ENCODE data around the gene TP63.
A peak's percentile ranks its signal among the peaks of the same experiment; 100 is the strongest.

Gene TP63

DNA sequence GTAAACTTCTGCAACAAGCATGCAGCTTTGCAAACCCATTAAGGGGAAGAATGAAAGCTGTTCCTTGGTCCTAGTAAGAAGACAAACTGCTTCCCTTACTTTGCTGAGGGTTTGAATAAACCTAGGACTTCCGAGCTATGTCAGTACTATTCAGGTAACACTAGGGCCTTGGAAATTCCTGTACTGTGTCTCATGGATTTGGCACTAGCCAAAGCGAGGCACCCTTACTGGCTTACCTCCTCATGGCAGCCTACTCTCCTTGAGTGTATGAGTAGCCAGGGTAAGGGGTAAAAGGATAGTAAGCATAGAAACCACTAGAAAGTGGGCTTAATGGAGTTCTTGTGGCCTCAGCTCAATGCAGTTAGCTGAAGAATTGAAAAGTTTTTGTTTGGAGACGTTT lies 265.3 kb downstream of the TP63 start:
- DNase-seq: no peak

DNA sequence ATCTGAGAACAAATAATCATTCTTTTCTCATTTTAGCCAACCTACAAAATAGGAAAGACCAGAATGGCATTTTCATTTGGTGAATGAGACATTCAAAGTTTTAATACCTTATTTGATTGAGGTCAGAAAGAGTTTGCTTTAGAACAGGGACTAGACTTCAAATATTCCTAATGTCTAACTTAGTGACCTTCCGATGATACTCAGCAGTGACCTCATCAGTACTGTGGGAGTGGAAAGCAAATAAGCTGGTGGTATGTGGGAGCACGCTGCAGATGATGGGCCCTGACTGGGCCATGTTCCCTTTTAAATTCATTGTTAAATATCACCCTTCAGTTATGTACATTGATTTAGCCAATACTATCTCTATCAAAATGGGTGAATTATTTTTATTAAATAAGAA lies 266.2 kb downstream of the TP63 start:
- DNase-seq: no peak

DNA sequence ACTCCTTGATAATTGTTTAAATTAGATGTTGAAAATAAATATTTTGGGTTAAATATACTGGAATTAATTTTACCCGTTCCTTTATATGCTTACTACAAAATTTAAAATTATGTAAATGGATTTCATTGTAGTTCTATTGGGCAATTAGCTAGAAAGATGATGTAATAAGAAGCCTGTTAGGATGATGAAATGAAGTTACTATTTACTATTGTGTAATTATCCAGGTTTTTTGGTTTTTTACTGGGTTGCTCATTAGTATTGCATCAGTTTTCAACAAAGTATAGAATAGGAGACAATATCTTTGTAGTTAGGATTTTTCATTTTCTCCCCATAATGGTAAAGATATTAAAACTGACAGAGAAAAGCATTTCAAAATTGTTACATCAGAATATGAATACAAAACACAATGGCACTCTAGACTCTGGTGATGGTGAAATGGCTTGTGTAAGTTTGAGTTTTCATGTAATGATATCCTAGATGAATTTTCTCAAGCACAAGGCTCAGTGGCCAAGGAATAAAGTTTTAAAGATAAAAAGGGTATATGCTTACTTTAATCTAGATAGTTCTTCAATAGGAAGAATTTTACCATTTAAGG lies 267.5 kb downstream of the TP63 start:
- no peak for DNase-seq

DNA sequence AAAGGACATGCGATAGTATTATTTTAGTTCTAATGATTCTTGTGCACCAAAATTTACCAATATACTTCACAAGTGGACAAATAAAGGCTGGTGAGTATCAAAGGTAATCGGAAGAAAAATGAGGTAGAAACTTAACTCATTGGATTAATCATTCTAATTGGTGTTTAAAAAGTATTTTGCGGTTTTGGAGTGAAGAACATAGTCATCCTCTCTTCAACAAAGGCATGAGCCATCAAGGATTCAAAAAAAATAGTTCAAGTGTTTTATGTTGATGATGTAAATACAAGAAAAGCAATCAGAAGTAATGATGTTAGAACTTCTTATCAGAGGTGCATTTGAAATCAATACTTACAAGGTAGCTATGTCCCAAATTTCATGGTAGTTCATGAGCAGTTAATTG lies 268.0 kb downstream of the TP63 start:
- DNase-seq: no peak

DNA sequence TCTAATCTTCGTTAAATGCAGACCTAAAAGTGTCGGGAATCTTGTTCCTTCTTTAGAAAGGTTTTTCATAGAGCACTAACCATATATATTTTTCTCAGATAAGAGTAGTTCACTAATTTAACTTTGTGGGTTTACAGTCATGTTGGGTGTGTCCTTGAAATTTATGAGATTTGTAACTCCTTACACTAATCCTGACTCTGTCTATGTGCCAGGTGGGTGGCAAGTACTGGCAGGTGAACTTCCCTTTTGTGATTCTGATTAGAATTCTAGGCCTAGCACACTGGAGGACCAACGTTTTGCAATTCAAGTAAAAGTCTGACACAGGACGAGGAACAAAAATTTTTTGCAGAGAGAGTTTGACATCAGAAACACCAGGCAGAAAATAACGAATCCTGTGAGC lies 269.4 kb downstream of the TP63 start:
- DNase-seq: no peak

DNA sequence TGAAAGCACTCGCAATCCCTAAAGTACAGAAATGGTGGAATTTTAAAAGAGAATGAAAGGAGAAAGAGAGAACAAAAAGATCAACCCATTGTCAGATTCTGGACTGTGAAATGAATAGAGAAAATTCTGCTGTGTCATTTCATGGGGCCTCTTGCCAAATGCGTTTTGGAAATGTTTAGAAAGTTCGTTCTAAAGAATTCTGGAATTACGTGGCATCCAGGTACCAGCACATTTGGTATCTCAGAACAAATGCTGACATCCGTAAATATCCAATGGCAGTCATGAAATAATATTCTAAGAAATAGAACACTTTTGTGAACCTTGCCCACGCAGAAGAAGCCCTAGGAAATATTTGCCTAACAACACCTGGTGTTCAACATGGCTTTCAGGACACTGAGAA lies 270.3 kb downstream of the TP63 start:
- no peak for DNase-seq

DNA sequence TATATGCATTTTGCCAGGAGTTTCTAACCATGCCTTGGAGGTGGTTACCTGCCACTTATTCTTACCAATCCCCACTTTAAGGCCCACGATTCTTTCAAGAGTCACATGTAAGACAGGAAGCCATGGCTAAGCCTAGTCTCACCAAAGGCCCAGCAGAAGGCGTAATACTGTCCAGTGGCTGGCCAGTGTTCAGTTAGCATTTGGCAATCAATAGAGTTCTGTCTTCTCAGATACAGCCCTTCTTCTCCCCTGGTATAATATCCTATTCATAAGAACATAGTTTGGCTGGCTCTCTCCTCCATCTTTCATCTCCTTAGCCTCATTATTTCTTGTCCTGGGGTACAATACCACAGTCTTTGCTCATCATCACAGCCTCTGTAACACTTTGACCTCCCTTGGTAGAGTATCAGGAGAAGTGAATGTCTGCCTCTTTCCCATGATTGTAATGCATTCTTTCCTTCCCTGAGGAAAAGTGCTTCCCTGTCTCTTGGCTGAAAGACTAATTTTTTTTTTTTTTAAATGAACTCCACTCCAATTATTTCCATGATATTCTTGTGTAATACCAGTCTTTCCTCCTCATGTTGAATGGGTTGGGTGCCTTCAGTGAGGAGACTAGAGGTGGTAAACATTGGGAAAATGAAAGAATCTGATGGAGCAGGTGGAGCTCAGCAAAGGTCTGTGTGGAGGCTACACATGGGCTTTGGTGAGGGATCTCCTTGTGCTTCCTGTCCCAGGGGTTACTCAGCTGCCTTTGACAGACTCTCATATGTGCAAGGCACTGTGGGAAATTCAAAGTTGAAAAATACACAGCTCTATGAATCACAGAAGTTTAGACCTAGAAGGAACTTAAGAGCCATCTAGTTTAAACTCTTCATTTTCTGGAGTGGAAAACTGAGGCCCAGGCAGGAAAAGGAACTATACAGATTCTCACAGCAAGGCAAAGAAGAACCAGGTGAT lies 271.3 kb downstream of the TP63 start:
- DNase-seq: no peak

DNA sequence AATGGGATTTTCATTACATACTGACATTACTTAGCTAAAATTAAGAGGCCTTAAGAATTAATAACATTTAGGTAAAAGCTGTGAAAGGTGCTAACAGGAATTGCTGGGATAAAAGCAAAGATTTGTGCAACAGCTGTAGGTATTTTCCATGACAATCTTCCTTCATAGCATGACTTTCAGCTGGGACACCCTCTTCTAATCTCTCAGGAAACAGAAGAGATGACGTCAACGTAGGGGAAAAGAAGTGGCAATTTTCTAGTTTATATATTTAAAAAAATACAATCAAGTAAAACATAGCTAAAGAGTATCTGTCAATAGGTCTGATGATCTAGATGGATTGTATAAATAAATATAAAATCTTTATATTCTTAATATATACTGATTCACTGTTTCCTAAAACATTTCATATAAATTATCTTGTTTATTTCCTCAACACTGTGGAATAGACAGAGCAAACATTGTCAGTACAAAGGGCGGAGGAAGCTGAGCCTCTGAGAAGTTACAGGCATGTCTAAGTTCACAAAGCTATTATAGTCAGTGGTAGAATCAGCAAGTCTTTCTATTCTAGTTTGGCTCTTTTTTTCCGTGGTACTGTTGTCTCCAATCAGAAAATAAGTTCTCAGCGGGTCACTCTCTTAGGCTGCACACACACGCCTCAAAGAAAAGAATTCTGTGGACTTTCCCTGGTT lies 272.5 kb downstream of the TP63 start:
- no peak for DNase-seq

DNA sequence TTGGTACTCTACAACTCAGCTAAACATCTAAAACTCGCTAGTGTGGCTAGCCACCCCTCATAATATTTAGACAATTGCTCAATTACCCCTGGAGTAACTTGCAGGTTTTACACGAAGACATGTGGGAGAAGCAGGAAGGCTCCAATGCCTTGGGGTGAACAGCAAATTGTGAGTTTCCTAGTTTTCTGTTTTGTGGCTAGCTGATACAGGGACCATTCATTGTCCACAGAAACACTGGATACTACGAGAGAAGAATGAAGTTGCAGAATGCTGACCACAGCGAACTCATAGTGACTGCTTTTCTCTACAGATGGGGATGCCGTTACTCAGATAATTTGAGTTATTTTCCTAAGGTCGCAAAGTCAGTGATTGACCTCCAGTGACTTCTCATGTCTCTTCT lies 276.6 kb downstream of the TP63 start:
- DNase-seq: no peak

DNA sequence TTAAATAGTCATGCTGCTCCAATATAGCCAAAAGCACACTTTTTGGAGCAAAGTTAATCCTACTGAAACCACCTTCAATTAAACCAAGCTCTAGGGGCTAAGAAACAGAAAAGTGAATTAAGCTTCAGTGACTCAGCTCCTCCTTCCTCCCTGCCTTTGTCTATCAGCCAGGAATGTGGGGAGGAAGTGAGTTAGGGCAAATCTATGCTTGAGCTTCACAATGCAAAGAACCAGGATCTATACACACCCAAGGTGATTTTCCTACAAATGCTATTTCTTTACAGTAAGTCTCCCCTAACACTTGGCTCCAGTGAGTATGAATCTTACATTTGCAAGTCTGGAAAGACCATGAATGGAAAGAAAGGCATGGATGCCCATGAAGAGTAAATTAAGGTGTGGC lies 277.5 kb downstream of the TP63 start:
- DNase-seq: no peak

DNA sequence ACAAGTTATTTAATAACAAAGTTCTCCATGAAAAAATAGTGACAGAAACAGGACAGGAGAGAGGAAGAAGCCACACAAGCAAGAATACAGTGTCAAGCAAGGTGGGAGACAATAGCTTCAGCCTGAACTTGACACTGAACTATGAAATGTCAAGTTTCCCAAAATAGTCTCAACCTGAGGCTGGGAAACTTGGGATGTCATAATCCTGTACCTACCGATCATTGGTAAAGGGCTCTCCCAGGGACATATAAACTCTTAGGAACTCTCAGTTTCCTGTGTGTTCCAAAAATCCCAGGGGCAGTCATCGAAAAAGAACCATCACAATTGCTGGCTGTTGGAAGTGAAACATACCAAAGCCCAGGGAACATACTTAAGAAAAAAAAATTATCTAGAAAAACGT lies 277.9 kb downstream of the TP63 start:
- DNase-seq: no peak

DNA sequence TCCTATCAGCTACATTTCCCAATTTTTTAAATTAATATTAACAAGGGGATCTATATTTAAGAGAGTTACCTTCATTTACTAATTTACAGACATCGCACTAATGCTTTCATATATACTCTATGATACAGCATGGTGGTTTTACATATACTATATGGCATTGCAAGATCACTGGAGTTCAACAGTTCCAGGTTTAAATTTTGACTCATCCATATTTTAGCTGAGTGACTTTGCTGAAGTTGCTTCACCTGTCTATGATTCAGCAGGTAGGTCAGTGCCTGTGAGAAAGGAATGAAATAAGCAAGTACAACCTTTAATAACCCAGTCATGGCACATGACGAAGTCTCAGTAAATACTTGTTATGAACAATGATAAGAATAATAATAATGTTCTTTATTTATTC lies 278.4 kb downstream of the TP63 start:
- no peak for DNase-seq

DNA sequence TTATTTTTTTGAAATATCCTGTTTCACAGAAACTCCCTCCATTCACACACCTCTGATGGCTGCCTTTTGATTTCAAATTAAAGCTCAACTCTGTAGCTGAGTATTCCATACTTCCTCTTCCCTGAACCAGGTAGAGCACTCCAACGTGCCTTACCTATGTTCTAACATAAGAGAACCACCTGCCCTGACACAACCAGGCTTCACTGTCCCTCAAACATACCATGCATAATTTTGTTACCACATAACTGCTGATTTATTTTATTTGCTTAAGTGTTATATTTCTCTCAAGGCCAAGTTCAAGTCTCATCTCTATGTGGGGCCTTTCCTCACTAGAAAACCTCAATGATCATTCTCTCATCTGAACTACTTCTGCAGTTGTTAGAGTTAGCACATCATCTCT lies 279.8 kb downstream of the TP63 start:
- no peak for DNase-seq

DNA sequence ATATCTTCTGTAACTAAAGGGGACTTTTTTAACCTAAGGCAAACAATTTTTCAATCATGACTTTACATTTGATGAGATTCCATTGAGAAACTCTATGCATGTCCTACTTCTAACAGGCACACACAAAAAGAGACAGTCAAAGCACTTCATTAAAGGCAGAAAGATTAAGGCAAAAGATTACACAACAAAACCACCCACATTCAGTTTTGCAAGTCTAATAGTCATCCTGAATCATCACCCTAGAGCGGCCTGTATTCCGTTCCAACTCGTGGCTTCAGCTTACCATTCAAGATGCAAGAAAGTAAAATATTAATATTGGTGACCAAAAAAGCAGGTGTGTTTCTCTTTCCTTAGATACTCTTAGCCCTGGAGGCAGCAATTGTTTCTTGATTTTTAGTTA lies 283.6 kb downstream of the TP63 start:
- peak; percentile 8 for DNase-seq

DNA sequence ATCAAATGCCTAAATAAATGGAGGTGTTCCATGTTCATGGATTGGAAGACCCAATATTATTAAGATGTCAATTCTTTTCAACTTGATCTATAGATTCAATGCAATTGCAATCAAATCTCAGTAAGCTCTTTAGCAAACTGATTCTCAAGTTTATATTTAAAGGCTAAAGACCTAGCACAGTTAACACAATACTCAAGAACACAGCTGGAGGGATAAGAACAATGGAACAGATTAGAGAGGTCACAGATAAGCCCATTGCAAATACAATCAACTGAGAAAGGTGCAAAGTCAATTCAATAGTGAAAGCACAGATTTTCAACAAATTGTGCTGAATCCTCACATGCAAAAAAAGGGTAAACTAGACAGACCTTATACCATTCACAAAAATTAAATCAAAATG lies 290.6 kb downstream of the TP63 start:
- DNase-seq: no peak

DNA sequence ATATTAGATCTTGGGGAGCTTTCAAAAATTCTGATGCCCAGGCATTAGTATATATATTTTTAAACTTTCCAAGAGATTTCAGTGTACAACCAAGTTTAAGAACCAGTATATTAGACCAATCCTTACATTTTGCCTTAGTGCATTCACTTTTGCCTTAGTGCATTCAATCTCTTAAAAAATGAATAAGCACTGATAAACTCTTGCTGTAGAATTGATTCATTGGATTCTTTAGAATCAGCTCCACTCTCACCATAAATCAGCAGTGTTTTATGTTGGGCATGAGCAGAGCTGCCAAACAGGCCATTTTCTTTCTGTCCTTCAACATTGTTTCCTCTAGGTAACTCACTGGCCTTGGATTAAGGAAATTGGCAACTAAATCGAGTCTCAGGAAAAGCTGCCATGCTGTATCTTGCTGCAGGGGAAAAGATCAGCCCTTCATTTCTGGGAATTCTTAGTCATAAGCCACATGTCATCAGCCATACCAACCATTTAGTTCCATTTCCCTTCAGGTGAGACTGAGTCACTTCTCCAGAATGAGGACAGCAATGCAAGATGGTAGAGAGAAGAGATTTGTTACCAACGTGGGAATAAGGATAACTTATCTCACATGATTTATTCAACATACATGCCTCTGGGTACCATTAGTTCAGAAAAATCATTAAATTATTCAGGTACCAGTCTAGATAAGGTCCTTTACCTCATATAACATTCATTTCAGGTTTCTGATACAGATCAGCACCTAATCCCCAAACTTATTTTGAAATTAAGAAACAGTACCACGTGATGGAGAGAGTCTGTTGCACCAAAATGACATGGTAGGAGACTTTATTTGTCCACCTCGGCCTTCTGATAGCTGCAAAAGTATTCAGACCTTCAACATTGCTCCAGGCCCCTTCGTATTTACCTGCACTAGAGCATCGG lies 297.0 kb downstream of the TP63 start:
- no peak for DNase-seq

DNA sequence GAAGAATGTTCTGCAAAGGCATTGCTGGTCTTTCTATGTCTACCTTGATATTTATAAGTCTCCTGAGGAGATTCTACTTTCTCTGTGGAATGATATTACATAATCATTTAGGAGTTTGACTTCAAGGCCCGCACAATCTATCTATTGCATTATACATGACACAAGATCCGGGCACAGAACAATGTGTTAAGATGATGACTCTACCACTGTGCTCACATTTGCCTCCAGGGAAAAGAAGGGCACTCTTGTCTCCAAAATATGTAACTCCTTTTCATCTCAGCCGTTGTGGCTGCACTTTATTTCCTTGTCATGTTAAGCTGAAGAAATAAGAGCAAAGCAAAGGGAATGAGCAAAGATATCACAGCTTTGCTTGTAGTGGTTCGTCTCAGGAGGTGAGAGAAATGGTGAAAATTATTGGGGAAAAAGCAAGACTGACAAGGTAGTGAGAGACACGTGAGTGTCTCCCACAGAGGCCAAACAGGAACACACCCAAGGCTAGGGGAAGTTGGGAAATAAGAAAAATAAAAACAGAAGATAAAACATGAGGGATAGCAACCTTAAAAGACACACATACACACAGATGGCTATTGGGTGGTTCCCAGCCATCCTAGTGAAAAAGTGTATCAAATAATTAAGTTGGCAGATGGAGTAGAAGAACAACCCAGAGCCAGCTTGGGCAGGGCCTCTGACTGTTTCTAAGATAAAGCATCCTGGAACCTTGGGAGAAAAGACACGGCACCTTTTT lies 305.2 kb downstream of the TP63 start:
- DNase-seq: no peak

DNA sequence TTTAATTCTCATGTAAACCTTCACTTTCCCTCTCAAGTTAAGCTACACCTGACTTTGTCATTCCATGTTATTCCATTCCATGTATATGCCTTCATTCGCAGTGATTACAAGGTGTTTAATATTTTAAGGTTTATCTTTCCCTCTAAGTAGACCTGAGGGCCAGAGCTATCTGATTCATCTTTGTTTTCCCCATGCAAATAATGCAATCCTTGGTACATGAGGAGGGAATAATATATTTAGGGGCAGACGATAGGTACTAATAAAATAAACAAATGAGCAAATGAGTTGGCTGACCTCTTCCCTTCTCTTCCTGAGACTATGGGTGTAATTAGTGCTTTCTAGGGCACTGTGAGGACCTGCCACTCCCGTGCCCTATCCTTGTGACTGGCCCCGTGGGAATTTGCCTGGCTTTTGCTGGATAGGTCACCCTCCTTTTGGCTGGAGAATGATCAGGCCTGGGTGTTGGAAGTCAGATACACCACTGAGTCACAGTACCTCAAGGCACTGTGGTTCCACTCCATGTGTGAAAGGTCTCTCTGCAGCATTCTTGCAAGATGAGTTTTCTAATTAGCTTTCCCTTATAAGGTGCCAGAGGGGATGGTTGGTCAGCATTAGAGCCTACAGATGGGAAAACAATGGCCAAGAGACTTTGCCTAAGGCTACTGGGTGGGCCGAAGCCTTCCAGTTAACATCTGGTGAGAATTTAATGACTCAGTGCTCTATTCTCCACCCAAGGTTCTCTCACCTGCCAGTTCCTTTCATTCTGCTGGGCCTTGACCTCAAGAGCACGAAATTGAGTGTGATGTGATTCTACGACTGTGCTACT lies 306.3 kb downstream of the TP63 start:
- no peak for DNase-seq

DNA sequence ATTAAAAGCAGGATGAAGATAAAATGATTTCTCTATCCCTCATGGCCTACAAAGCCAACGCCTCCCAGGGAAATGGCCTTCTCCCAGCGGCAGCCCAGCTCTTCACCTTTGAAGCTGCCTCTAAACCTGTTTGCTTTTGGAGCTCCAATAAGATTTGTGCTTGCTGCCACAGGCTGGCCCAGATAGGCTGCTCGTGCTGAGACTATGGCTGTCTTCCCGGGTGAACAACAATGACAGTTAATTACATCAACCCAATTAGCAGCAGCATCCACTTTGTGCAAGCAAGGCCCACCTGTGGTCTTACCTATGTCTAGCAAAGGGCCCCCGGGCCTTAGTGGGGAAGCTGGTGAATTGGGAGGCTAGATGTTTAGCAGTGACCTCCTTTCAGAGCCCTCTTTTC lies 309.9 kb downstream of the TP63 start:
- DNase-seq: no peak

DNA sequence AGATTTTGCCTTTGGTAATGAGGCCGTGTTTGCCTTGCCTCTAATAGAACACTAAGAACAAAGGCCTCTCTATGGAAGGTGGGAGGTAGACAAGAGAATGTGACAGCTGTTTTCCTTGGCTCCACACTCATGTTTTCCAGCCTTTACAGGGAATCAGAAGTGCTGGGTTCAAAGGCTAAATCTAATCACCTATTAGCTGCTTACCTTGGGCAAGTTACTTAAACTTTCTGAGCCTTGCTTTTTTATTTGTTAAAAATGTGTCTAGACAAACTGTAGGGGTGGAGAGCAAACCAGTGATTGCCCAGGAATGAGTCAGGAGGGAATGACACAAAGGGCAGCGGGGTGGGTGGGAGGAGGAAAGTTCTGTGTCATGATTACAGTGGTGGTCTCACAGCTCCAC lies 310.5 kb downstream of the TP63 start:
- peak; percentile 32 for DNase-seq

DNA sequence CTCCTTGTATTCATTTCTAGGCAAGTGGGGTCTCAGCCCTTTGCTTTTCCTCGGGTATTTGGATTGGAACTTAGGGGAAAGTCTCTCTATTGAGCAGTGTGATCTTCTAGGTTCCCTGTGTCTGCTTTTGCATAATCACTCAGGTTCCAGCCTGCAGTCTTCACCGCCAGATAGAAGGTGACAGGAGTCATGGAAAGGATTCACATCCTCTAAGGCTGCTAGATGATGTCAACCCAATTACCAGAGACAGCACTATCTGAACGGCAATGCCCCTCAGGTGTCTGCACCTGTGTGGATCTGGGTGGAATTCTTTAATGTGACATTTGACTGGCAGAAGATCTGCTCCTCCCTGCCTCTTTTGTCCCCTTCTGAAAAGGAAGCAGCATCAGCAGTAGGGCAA lies 311.8 kb downstream of the TP63 start:
- DNase-seq: no peak
